RWPE2 (cell line): Measurements from ENCODE around the gene SKAP2.

Source experiments
- ATAC-seq: fragments of 200-7000 bp; cut with Tn5 transposase; 3 replicates; pipeline ENCODE4 v1.9.1; 2021; ENCODE audit warnings: low read depth
- DNase-seq: peaks from one replicate; pipeline ENCODE4 v3.0.0-alpha.2; 2020; ENCODE audit warnings: low spot score
- H3K27ac ChIP-seq: fragments of 450-650 bp; 2 replicates; pipeline ENCODE4 v1.5.1; 2017; ENCODE audit warnings: mild to moderate bottlenecking; ENCODE audit not compliant: poor library complexity, severe bottlenecking
- H3K27me3 ChIP-seq: fragments of 250-450 bp; sonication (Bioruptor Pico); 2 replicates; pipeline ENCODE4 v1.5.1; 2021; ENCODE audit warnings: mild to moderate bottlenecking, moderate library complexity; ENCODE audit not compliant: insufficient read depth, poor library complexity, severe bottlenecking
- H3K36me3 ChIP-seq: fragments of 250-450 bp; sonication (Bioruptor Pico); 2 replicates; pipeline ENCODE4 v1.5.1; 2020; ENCODE audit warnings: low read depth, mild to moderate bottlenecking, moderate library complexity
- H3K4me1 ChIP-seq: fragments of 250-450 bp; sonication (Bioruptor Pico); 2 replicates; pipeline ENCODE4 v1.5.1; 2021; ENCODE audit warnings: mild to moderate bottlenecking, moderate library complexity; ENCODE audit not compliant: insufficient read depth, poor library complexity, severe bottlenecking
- H3K4me3 ChIP-seq: fragments of 250-450 bp; sonication (Bioruptor Pico); 2 replicates; pipeline ENCODE4 v1.5.1; 2021; ENCODE audit warnings: mild to moderate bottlenecking, moderate library complexity; ENCODE audit not compliant: severe bottlenecking
- H3K9me3 ChIP-seq: fragments of 250-450 bp; sonication (Bioruptor Pico); 2 replicates; pipeline ENCODE4 v1.5.1; 2021; ENCODE audit warnings: mild to moderate bottlenecking, moderate library complexity; ENCODE audit not compliant: severe bottlenecking
- CTCF ChIP-seq: fragments of 450-650 bp; IDR thresholded peaks from one replicate; pipeline ENCODE4 v1.5.1; 2017; ENCODE audit warnings: mild to moderate bottlenecking, moderate library complexity; ENCODE audit not compliant: poor library complexity, severe bottlenecking

The SKAP2 gene

GRCh38 chr7:26813432-26813831, 51.0 kb downstream of the SKAP2 start:
- no peak for DNase-seq
- ATAC-seq: no peak
- no peaks in the 10 kb centered on the region; the same call in 1 of the 2 replicates for H3K36me3 ChIP-seq
- TF ChIP-seq CTCF: no peak
- H3K4me3 ChIP-seq: no peak overlapping the region
- H3K27me3 ChIP-seq: no peaks in the 10 kb centered on the region
- H3K27ac ChIP-seq: no peak overlapping the region
- no peaks in the 10 kb centered on the region for H3K9me3 ChIP-seq
- H3K4me1 ChIP-seq: no peaks in the 10 kb centered on the region

- no peak overlapping the region for H3K4me3 ChIP-seq
- H3K36me3 ChIP-seq: no peaks in the 10 kb centered on the region
- no peaks in the 10 kb centered on the region for H3K9me3 ChIP-seq
- H3K4me1 ChIP-seq: no peaks in the 10 kb centered on the region
- no peak overlapping the region for H3K27ac ChIP-seq
- no peaks in the 10 kb centered on the region for H3K27me3 ChIP-seq
- ATAC-seq (no peak), DNase-seq (no peak)
- no peak for TF ChIP-seq CTCF
These were observed 69.8 kb downstream of the SKAP2 start for GRCh38 chr7:26794541-26794940.

- Histone ChIP-seq H3K27me3 (no peaks in the 10 kb centered on the region), H3K4me1 (no peaks in the 10 kb centered on the region), H3K4me3 (no peak overlapping the region), H3K36me3 (no peaks in the 10 kb centered on the region), H3K9me3 (no peaks in the 10 kb centered on the region), H3K27ac (no peak overlapping the region)
- no peak for TF ChIP-seq CTCF
- no peak for ATAC-seq
- no peak for DNase-seq
These were observed 71.8 kb downstream of the SKAP2 start for GRCh38 chr7:26792576-26792975.

- TF ChIP-seq CTCF: no peak
- ATAC-seq: no peak
- H3K27ac ChIP-seq: no peak overlapping the region
- H3K4me3 ChIP-seq: no peak overlapping the region
- no peaks in the 10 kb centered on the region for H3K27me3 ChIP-seq
- H3K9me3 ChIP-seq: no peaks in the 10 kb centered on the region
- no peaks in the 10 kb centered on the region for H3K36me3 ChIP-seq
- no peak for DNase-seq
- no peaks in the 10 kb centered on the region for H3K4me1 ChIP-seq
These were observed 72.4 kb downstream of the SKAP2 start for GRCh38 chr7:26792006-26792405.

GRCh38 chr7:26789481-26790184, 74.8 kb downstream of the SKAP2 start:
- no peak for TF ChIP-seq CTCF
- H3K4me3 ChIP-seq: no peak overlapping the region
- ATAC-seq (no peak), DNase-seq (no peak)
- no peaks in the 10 kb centered on the region for H3K4me1 ChIP-seq
- H3K36me3 ChIP-seq: no peaks in the 10 kb centered on the region
- H3K27ac ChIP-seq: no peak overlapping the region
- no peaks in the 10 kb centered on the region for H3K27me3 ChIP-seq
- no peaks in the 10 kb centered on the region for H3K9me3 ChIP-seq
